ENCODE measurements around the gene MAN1A1. TPM values are rescaled to one million over a fixed set of nuclear protein-coding genes. Genes with fewer than 3 reads are reported as not detected.

MAN1A1 gene
- total and polyA plus RNA-seq, 2 experiments from 2014 or later = 2.0 to 8.7 TPM

GRCh38 chr6:119325559-119326265 lies 23.8 kb downstream of the MAN1A1 start:
- ATAC-seq (no peak), DNase-seq (ENCODE audit: low spot score) (no peak)
- no peaks in the 10 kb centered on the region for H3K79me2 ChIP-seq (replicated peaks; ENCODE audit: insufficient read depth)
- Mint-ChIP-seq H3K27me3 (ENCODE audit: insufficient read depth, low read depth, poor library complexity) (no peaks in the 10 kb centered on the region), H3K4me1 (peaks cover 2% of the 10 kb centered on the region; the same call in 1 of the 3 replicates), H3K9me3 (no peaks in the 10 kb centered on the region), H3K4me3 (no peak overlapping the region), H3K36me3 (ENCODE audit: low read depth) (no peaks in the 10 kb centered on the region), H3K27ac (no peak overlapping the region; the same call in 1 of the 2 replicates)
- H4K20me1 ChIP-seq (replicated peaks; ENCODE audit: insufficient read depth) = no peaks in the 10 kb centered on the region
- no peaks in the 10 kb centered on the region for H3F3A ChIP-seq (replicated peaks; ENCODE audit: low read depth)
- H2AFZ ChIP-seq = no peak overlapping the region
- no peak overlapping the region for H3K4me3 ChIP-seq
- H3K4me1 ChIP-seq (ENCODE audit: insufficient read depth) = no peaks in the 10 kb centered on the region
- TF ChIP-seq EZH2 (IDR thresholded peaks at IDR 0.05; ENCODE audit: low read depth, unreplicated experiment) (no peak), ZNF462 (CRISPR knock-in tag; IDR thresholded peaks at IDR 0.05) (no peak), ZNF331 (CRISPR knock-in tag; IDR thresholded peaks at IDR 0.05; ENCODE audit: low read depth) (no peak), CREB1 (CRISPR knock-in tag; IDR thresholded peaks at IDR 0.05; ENCODE audit: low read depth) (no peak), REST (IDR thresholded peaks at IDR 0.05; ENCODE audit: unreplicated experiment) (no peak), POLR2AphosphoS5 (IDR thresholded peaks at IDR 0.05; ENCODE audit: low read depth) (no peak)
- H3K4me2 ChIP-seq = no peak overlapping the region
- no peaks in the 10 kb centered on the region for H3K36me3 ChIP-seq (ENCODE audit: insufficient read depth)
- H3K9me2 ChIP-seq (ENCODE audit: insufficient read depth) = no peaks in the 10 kb centered on the region
- H3K27ac ChIP-seq (ENCODE audit: low read depth) = no peak overlapping the region
- H3K27me3 ChIP-seq (ENCODE audit: insufficient read depth) = no peaks in the 10 kb centered on the region
